Osteocyte (in vitro differentiated cells): ENCODE results near the gene TNFAIP8. TPM values are rescaled to one million over a fixed set of nuclear protein-coding genes. Genes with fewer than 3 reads are reported as not detected.
"Not testable (repeated sequence)": the region's sequence is repeated elsewhere in the genome, so short reads cannot be mapped to it uniquely, and the experiment has no call there.

Experiments used
- DNase-seq: peaks from one replicate; pipeline ENCODE4 v3.0.0; 2021; ENCODE audit warnings: mixed read lengths; ENCODE audit not compliant: unreplicated experiment; ENCODE audit errors: extremely low spot score
- H3K27ac Mint-ChIP-seq: one replicate; pipeline ENCODE4 v1.8.0; 2021; ENCODE audit warnings: mild to moderate bottlenecking, mixed read lengths; ENCODE audit not compliant: unreplicated experiment
- H3K27me3 Mint-ChIP-seq: one replicate; pipeline ENCODE4 v1.8.0; 2021; ENCODE audit warnings: mixed read lengths; ENCODE audit not compliant: unreplicated experiment
- H3K36me3 Mint-ChIP-seq: one replicate; pipeline ENCODE4 v1.8.0; 2021; ENCODE audit warnings: mixed read lengths; ENCODE audit not compliant: unreplicated experiment
- H3K4me1 Mint-ChIP-seq: one replicate; pipeline ENCODE4 v1.8.0; 2021; ENCODE audit warnings: mixed read lengths; ENCODE audit not compliant: unreplicated experiment
- H3K4me3 Mint-ChIP-seq: one replicate; pipeline ENCODE4 v1.8.0; 2021; ENCODE audit warnings: mild to moderate bottlenecking, moderate library complexity, mixed read lengths; ENCODE audit not compliant: unreplicated experiment
- H3K9me3 Mint-ChIP-seq: one replicate; pipeline ENCODE4 v1.8.0; 2021; ENCODE audit warnings: mixed read lengths; ENCODE audit not compliant: unreplicated experiment
- CTCF ChIP-seq: fragments of 200-600 bp; sonication (generic); IDR thresholded peaks from 2 replicates; pipeline ENCODE4 v1.5.0; 2021; ENCODE audit warnings: antibody characterized with exemption, mild to moderate bottlenecking, moderate library complexity
- total RNA-seq: library from RNA; stranded (reverse); gene quantifications from 2 replicates; pipeline ENCODE4 v1.2.1, GENCODE V29; 2021

Gene TNFAIP8
- total RNA-seq, 1 donor from 2014 or later: 13.3 TPM

- peaks cover 10% of the 10 kb centered on the region for H3K4me1 Mint-ChIP-seq
- no peaks in the 10 kb centered on the region for H3K36me3 Mint-ChIP-seq
- peaks cover 8% of the 10 kb centered on the region for H3K27me3 Mint-ChIP-seq
- no peak overlapping the region for H3K27ac Mint-ChIP-seq
- no peaks in the 10 kb centered on the region for H3K9me3 Mint-ChIP-seq
- H3K4me3 Mint-ChIP-seq: no peak overlapping the region
- no peak for TF ChIP-seq CTCF
- DNase-seq: no peak
Observed at GRCh38 chr5:119420169-119420568, 64.3 kb downstream of the TNFAIP8 start.

GRCh38 chr5:119426057-119426456, 70.2 kb downstream of the TNFAIP8 start:
- no peaks in the 10 kb centered on the region for H3K4me1 Mint-ChIP-seq
- no peak overlapping the region for H3K27ac Mint-ChIP-seq
- H3K27me3 Mint-ChIP-seq: peaks cover 23% of the 10 kb centered on the region
- no peaks in the 10 kb centered on the region for H3K36me3 Mint-ChIP-seq
- no peaks in the 10 kb centered on the region for H3K9me3 Mint-ChIP-seq
- DNase-seq: no peak
- H3K4me3 Mint-ChIP-seq: no peak overlapping the region
- TF ChIP-seq CTCF: no peak

GRCh38 chr5:119427060-119427459, 71.2 kb downstream of the TNFAIP8 start:
- TF ChIP-seq CTCF: no peak
- H3K36me3 Mint-ChIP-seq: no peaks in the 10 kb centered on the region
- H3K27me3 Mint-ChIP-seq: peaks cover 23% of the 10 kb centered on the region
- no peaks in the 10 kb centered on the region for H3K4me1 Mint-ChIP-seq
- no peaks in the 10 kb centered on the region for H3K9me3 Mint-ChIP-seq
- H3K27ac Mint-ChIP-seq: no peak overlapping the region
- DNase-seq: no peak
- H3K4me3 Mint-ChIP-seq: no peak overlapping the region

GRCh38 chr5:119427596-119427995, 71.8 kb downstream of the TNFAIP8 start:
- not testable (repeated sequence) for H3K27ac Mint-ChIP-seq, H3K4me1 Mint-ChIP-seq, DNase-seq, H3K36me3 Mint-ChIP-seq, H3K9me3 Mint-ChIP-seq, H3K4me3 Mint-ChIP-seq
- peaks cover 23% of the 10 kb centered on the region for H3K27me3 Mint-ChIP-seq

GRCh38 chr5:119428166-119428565, 72.3 kb downstream of the TNFAIP8 start:
- H3K4me1 Mint-ChIP-seq, H3K9me3 Mint-ChIP-seq, H3K4me3 Mint-ChIP-seq, DNase-seq, H3K36me3 Mint-ChIP-seq, H3K27ac Mint-ChIP-seq: not testable (repeated sequence)
- H3K27me3 Mint-ChIP-seq: peaks cover 23% of the 10 kb centered on the region

GRCh38 chr5:119428574-119428973, 72.8 kb downstream of the TNFAIP8 start:
- not testable (repeated sequence) for H3K27ac Mint-ChIP-seq

GRCh38 chr5:119432674-119433237, 76.9 kb downstream of the TNFAIP8 start:
- not testable (repeated sequence) for H3K36me3 Mint-ChIP-seq, H3K9me3 Mint-ChIP-seq, H3K27ac Mint-ChIP-seq, DNase-seq, H3K4me1 Mint-ChIP-seq, H3K4me3 Mint-ChIP-seq
- H3K27me3 Mint-ChIP-seq: peaks cover 26% of the 10 kb centered on the region

More at GRCh38 chr5:119428574-119428973, 72.8 kb downstream of the TNFAIP8 start:
- not testable (repeated sequence) for H3K4me1 Mint-ChIP-seq, H3K36me3 Mint-ChIP-seq, DNase-seq, H3K4me3 Mint-ChIP-seq, H3K9me3 Mint-ChIP-seq
- H3K27me3 Mint-ChIP-seq: peaks cover 23% of the 10 kb centered on the region
